Smooth muscle cell (in vitro differentiated cells): ENCODE results near the gene CCDC154. TPM values are rescaled to one million over a fixed set of nuclear protein-coding genes. Genes with fewer than 3 reads are reported as not detected.

Experiments used
- DNase-seq: peaks from one replicate; lab custom pipeline; 2025; ENCODE audit not compliant: unreplicated experiment; lab: John Stamatoyannopoulos, UW
- H2AFZ ChIP-seq: fragments of 200-600 bp; sonication (generic); 2 replicates; pipeline ENCODE4 v1.6.0; 2016; ENCODE audit warnings: antibody characterized with exemption, low read depth, mild to moderate bottlenecking
- H3F3A ChIP-seq: fragments of 200-600 bp; sonication (generic); 2 replicates; pipeline ENCODE4 v1.6.0; 2017; ENCODE audit warnings: antibody characterized with exemption, low read depth
- H3K27ac ChIP-seq: fragments of 200-600 bp; sonication (generic); 2 replicates; pipeline ENCODE4 v1.5.1; 2016; ENCODE audit warnings: low read depth, mild to moderate bottlenecking
- H3K27me3 ChIP-seq: fragments of 200-600 bp; sonication (generic); 2 replicates; pipeline ENCODE4 v1.6.1; 2016; ENCODE audit warnings: low read depth, mild to moderate bottlenecking
- H3K36me3 ChIP-seq: fragments of 200-600 bp; sonication (generic); 2 replicates; pipeline ENCODE4 v1.5.1; 2016; ENCODE audit warnings: low read depth
- H3K4me1 ChIP-seq: fragments of 200-600 bp; sonication (generic); 2 replicates; pipeline ENCODE4 v1.5.1; 2016; ENCODE audit warnings: low read depth
- H3K4me2 ChIP-seq: fragments of 200-600 bp; sonication (generic); 2 replicates; pipeline ENCODE4 v1.6.0; 2016; ENCODE audit warnings: mild to moderate bottlenecking
- H3K4me3 ChIP-seq: fragments of 200-600 bp; sonication (generic); 2 replicates; pipeline ENCODE4 v1.5.1; 2016; ENCODE audit warnings: mild to moderate bottlenecking
- H3K79me2 ChIP-seq: fragments of 200-600 bp; sonication (generic); 2 replicates; pipeline ENCODE4 v1.6.0; 2016; ENCODE audit warnings: low read depth, mild to moderate bottlenecking
- H3K9ac ChIP-seq: fragments of 200-600 bp; sonication (generic); 2 replicates; pipeline ENCODE4 v1.6.0; 2016; ENCODE audit warnings: low read depth
- H3K9me3 ChIP-seq: fragments of 200-600 bp; sonication (generic); replicated peaks from 2 replicates; pipeline ENCODE4 v1.5.1; 2016; ENCODE audit warnings: low read depth
- H4K20me1 ChIP-seq: fragments of 200-600 bp; sonication (generic); 2 replicates; pipeline ENCODE4 v1.6.0; 2016; ENCODE audit warnings: low read depth
- WGBS: methylation state at CpG from one replicate; pipeline ENCODE4 v1.1.7; 2016; ENCODE audit warnings: low lambda C conversion rate; 5-methylcytosine and 5-hydroxymethylcytosine counted together
- polyA plus RNA-seq: library from polyadenylated mRNA; unstranded; fragments of >200 nt; fragmentation: Nextera tagmentation; extraction: Ambion mirVana; gene quantifications from 2 replicates; pipeline ENCODE4 v1.2.1, GENCODE V29; 2016
- total RNA-seq: library from RNA; depleted of rRNA; stranded (reverse); fragments of >200 nt; gene quantifications from 2 replicates; pipeline ENCODE4 v1.2.3, GENCODE V29; 2014
- TF ChIP-seq, protein P1 (sequence below): fragments of 200-600 bp; sonication (generic); IDR thresholded peaks from 2 replicates; pipeline ENCODE4 v1.5.1; 2017; ENCODE audit warnings: borderline replicate concordance, mild to moderate bottlenecking, antibody characterized with exemption; ENCODE audit not compliant: insufficient read depth, poor library complexity, severe bottlenecking

Gene CCDC154
- total and polyA plus RNA-seq, 2 experiments from 2014 or later: 0.24 TPM; not detected in 1

DNA sequence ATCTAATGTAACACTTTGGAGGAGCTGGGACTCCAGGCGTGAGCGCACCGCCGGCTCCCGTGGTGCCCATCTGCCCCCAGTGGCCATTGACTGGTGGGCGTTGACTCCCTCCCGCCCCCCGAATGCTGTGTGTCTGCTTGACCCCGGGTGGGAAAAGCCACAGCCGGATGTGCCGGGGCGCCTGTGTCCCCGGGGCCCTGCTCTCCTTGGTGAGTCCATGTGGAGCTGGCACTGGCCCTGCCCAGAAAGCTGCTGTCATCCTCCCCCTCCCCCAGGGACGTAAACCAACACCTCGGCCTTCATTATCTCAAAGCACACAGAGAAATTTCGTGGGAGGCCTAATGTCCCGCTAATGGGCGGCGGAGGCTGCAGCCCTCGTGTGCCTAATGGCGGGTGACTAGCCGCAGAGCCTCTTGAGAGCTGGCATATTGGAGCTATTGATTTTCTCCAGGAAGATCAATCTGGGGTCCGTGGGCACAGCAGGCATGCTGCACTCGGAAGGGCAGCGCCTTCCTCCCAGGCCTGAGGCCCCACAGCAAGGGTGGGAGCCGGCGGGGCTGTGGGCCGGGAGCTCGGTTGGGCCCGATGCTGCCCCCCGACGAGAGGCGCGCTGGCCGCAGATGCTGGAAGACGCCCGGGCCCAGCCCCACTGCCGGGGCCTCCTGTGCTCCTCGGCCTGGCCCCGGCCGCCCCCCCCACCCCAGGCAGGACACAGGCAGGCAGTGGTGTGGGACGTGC lies 17.5 kb downstream of the CCDC154 start:
- H3K4me2 ChIP-seq: no peak overlapping the region
- H3K4me3 ChIP-seq: no peak overlapping the region
- no peaks in the 10 kb centered on the region for H4K20me1 ChIP-seq
- no peak overlapping the region for H2AFZ ChIP-seq
- no peaks in the 10 kb centered on the region for H3F3A ChIP-seq
- H3K9ac ChIP-seq: no peak overlapping the region
- H3K9me3 ChIP-seq: no peaks in the 10 kb centered on the region
- H3K4me1 ChIP-seq: no peaks in the 10 kb centered on the region
- H3K27ac ChIP-seq: no peak overlapping the region
- no peak for DNase-seq
- 80% methylated on average over 33 of the region's 42 CpGs for WGBS
- no peaks in the 10 kb centered on the region for H3K36me3 ChIP-seq
- no peaks in the 10 kb centered on the region for H3K27me3 ChIP-seq
- H3K79me2 ChIP-seq: no peaks in the 10 kb centered on the region
- TF ChIP-seq, protein P1, sequence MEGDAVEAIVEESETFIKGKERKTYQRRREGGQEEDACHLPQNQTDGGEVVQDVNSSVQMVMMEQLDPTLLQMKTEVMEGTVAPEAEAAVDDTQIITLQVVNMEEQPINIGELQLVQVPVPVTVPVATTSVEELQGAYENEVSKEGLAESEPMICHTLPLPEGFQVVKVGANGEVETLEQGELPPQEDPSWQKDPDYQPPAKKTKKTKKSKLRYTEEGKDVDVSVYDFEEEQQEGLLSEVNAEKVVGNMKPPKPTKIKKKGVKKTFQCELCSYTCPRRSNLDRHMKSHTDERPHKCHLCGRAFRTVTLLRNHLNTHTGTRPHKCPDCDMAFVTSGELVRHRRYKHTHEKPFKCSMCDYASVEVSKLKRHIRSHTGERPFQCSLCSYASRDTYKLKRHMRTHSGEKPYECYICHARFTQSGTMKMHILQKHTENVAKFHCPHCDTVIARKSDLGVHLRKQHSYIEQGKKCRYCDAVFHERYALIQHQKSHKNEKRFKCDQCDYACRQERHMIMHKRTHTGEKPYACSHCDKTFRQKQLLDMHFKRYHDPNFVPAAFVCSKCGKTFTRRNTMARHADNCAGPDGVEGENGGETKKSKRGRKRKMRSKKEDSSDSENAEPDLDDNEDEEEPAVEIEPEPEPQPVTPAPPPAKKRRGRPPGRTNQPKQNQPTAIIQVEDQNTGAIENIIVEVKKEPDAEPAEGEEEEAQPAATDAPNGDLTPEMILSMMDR: no peak

DNA sequence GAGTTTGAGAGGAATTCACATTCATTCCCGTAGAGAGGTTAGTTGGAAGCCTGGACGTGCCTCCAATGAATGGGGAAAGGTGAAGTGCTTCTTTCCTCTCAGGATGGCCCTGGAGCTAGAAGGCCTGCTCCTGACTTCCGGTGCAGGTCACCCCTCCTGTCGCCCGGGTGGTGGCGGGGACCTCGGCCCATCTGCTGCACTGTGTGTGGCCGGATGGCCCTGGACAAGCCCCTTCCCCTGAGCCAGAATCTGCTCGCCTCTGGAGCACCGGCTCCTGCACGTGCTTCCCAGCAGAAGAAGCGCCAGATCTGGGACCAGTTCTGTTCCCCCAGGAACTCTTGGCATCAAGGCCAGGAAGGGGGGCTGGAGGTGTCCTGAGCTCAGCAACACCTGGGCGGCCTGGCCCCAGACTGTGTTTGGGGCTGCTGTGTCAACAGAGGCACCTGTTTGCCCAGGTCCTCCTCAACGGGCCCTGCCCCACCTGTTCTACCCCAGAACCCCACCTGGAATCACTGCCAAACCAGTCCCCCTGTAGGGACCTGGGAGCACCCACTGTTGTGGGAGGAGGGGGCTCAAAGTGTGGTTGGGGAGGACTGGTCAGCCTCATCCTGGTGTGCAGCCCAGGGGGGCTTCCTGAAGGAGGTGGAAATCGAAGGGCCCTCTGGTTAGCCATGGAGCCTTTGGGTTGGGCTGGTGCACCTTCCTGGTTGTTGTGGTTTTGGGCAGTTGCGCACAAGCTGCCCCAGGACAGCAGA lies 18.6 kb downstream of the CCDC154 start:
- no peak overlapping the region for H2AFZ ChIP-seq
- no peaks in the 10 kb centered on the region for H3K27me3 ChIP-seq
- no peak overlapping the region for H3K4me2 ChIP-seq
- no peak for DNase-seq
- H3K4me1 ChIP-seq: no peaks in the 10 kb centered on the region
- no peaks in the 10 kb centered on the region for H3K9me3 ChIP-seq
- no peaks in the 10 kb centered on the region for H3F3A ChIP-seq
- H3K9ac ChIP-seq: no peak overlapping the region
- no peak overlapping the region for H3K4me3 ChIP-seq
- H3K36me3 ChIP-seq: no peaks in the 10 kb centered on the region
- TF ChIP-seq, protein P1: no peak
- H3K79me2 ChIP-seq: no peaks in the 10 kb centered on the region
- H3K27ac ChIP-seq: no peak overlapping the region
- WGBS: 94% methylated on average over 16 of the region's 16 CpGs
- no peaks in the 10 kb centered on the region for H4K20me1 ChIP-seq

DNA sequence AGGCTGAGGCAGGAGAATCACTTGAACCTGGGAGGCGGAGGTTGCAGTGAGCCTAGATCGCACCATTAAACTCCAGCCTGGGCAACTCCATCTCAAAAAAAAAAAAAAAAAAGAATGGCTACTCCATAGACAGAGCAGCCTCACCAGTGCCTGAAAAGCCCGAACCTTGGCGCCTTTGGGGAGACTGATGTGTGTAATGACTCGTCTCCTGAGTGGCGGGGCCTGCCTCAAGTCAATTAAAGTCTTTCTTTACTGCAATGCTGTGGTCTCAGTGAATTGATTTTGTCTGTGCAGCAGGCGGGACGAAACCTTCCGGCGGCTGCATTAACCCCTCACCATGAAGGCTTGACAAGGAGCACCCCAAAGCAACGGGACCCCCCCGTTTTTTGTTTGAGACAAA lies 20.3 kb downstream of the CCDC154 start:
- Histone ChIP-seq H3K4me3 (no peak overlapping the region), H3K4me2 (no peak overlapping the region), H3K79me2 (peaks cover 13% of the 10 kb centered on the region), H4K20me1 (no peaks in the 10 kb centered on the region), H3K36me3 (no peaks in the 10 kb centered on the region), H3K27ac (no peak overlapping the region), H3K9ac (no peak overlapping the region), H3K9me3 (no peaks in the 10 kb centered on the region), H3K4me1 (peaks cover 9% of the 10 kb centered on the region), H2AFZ (no peak overlapping the region), H3F3A (no peaks in the 10 kb centered on the region), H3K27me3 (no peaks in the 10 kb centered on the region)
- DNase-seq: no peak
- TF ChIP-seq, protein P1: no peak
- WGBS: 95% methylated on average over 12 of the region's 12 CpGs
